BLaER1 treated with 17β-estradiol and CSF1 and Interleukin-3, amounts not matched to agents 10 nM and 100 nM (cell line): ENCODE measurements around the gene INIP.
"Not testable (repeated sequence)": the region's sequence is repeated elsewhere in the genome, so short reads cannot be mapped to it uniquely, and the experiment has no call there.

ENCODE experiments used
- H3K27ac ChIP-seq, 11 experiments: shearing (Covaris generic); formaldehyde crosslinking; 2 replicates each; pipeline ENCODE4 v1.8.1; 2022
- H3K27me3 ChIP-seq, 11 experiments: shearing (Covaris generic); formaldehyde crosslinking; 2 replicates each; pipeline ENCODE4 v1.8.1; 2022
- H3K36me3 ChIP-seq, 11 experiments: shearing (Covaris generic); formaldehyde crosslinking; 2 replicates each; pipeline ENCODE4 v1.8.1; 2022
- H3K4me1 ChIP-seq, 10 experiments: shearing (Covaris generic); formaldehyde crosslinking; 2 replicates each; pipeline ENCODE4 v1.8.1; 2022
- H3K4me2 ChIP-seq, 11 experiments: shearing (Covaris generic); formaldehyde crosslinking; 2 replicates each; pipeline ENCODE4 v1.8.1; 2022
- H3K4me3 ChIP-seq, 10 experiments: shearing (Covaris generic); formaldehyde crosslinking; 2 replicates each; pipeline ENCODE4 v1.8.1; 2022
- H3K9ac ChIP-seq, 11 experiments: shearing (Covaris generic); formaldehyde crosslinking; 2 replicates each; pipeline ENCODE4 v1.8.1; 2022
- H3K9me3 ChIP-seq, 11 experiments: shearing (Covaris generic); formaldehyde crosslinking; replicated peaks in 1 of 11; 2 replicates each; pipeline ENCODE4 v1.8.1; 2022
- H4K20me1 ChIP-seq, 11 experiments: shearing (Covaris generic); formaldehyde crosslinking; 2 replicates each; pipeline ENCODE4 v1.8.1; 2022
- Cebpa-rat ChIP-seq, 11 experiments: shearing (Covaris generic); IDR thresholded peaks; 2 replicates each; pipeline ENCODE4 v1.8.1; 2022

Gene INIP

GRCh38 chr9:112750016-112750763 lies 32.3 kb upstream of the INIP start, which contains the start of gene SNX30:
Gene SNX30, plus strand, starts transcription at chr9:112750760. Its CDS starts 242 bp downstream, at chr9:112751002.
- H3K4me1 ChIP-seq = peaks cover 53 to 71% (median 61%) of the 10 kb centered on the region in 10 experiments
- peak within 1 kb of the TSS; percentile 96 to 99 (median 98) for H3K4me3 ChIP-seq
- TF ChIP-seq Cebpa-rat (IDR thresholded peaks at IDR 0.05) = no peak
- no peaks in the 10 kb centered on the region for H3K36me3 ChIP-seq
- H3K9ac ChIP-seq = peak within 1 kb of the TSS; percentile 90 to 97 (median 93)
- peak within 1 kb of the TSS; percentile 79 to 95 (median 88) for H3K27ac ChIP-seq
- peaks cover 0 to 42% (median 28%) of the 10 kb centered on the region in 11 experiments; a peak in 14 of 22 replicates for H4K20me1 ChIP-seq
- H3K4me2 ChIP-seq = peak within 1 kb of the TSS; percentile 90 to 98 (median 96)
- H3K9me3 ChIP-seq = no peaks in the 10 kb centered on the region
- H3K27me3 ChIP-seq = no peaks in the 10 kb centered on the region

- Histone ChIP-seq H3K27ac (no peak overlapping the region), H3K4me2 (peak overlapping the region in 3 of 11 experiments; percentile 63 to 93 (median 92); a peak in 4 of 22 replicates), H3K9ac (no peak overlapping the region), H3K27me3 (no peaks in the 10 kb centered on the region), H4K20me1 (peaks cover 0 to 11% (median 5%) of the 10 kb centered on the region in 11 experiments; a peak in 11 of 22 replicates), H3K4me1 (peaks cover 31 to 44% (median 37%) of the 10 kb centered on the region in 10 experiments), H3K36me3 (no peaks in the 10 kb centered on the region), H3K9me3 (peaks cover 0 to 6% (median 0%) of the 10 kb centered on the region in 11 experiments; a peak in 3 of 22 replicates), H3K4me3 (no peak overlapping the region)
- no peak for TF ChIP-seq Cebpa-rat (IDR thresholded peaks at IDR 0.05)
These were observed 29.2 kb upstream of the INIP start for GRCh38 chr9:112747094-112747493.

DNA sequence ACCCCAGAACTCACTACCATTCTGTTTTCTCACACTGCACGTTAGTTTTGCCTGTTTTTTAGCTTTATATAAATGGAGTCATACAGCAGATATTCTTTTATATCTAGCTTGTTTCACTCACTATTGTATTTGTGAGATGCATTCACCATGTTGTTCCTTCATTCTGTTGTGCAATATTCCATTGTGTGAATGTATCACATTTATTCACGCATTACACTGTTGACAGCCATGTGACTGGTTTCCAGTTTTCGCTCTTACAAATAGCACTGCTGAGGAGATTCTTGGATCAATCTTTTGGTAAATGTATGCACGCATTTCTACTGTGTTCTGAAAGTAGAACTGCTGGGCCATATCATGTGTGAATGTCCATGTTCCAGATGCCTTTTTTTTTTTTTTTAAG lies 26.3 kb upstream of the INIP start:
- H3K36me3 ChIP-seq = no peaks in the 10 kb centered on the region
- H3K4me2 ChIP-seq = no peak overlapping the region
- H3K4me3 ChIP-seq = no peak overlapping the region

GRCh38 chr9:112743216-112743836 lies 25.4 kb upstream of the INIP start:
- no peak for TF ChIP-seq Cebpa-rat (IDR thresholded peaks at IDR 0.05)
- Histone ChIP-seq H3K4me1 (peaks cover 13 to 25% (median 20%) of the 10 kb centered on the region in 10 experiments), H3K4me3 (no peak overlapping the region), H3K4me2 (peak overlapping the region in 7 of 11 experiments; percentile 0 to 46 (median 28); a peak in 9 of 22 replicates), H3K9me3 (peaks cover 0 to 34% (median 12%) of the 10 kb centered on the region in 11 experiments; a peak in 14 of 22 replicates), H3K27ac (no peak overlapping the region), H4K20me1 (no peaks in the 10 kb centered on the region), H3K9ac (no peak overlapping the region), H3K36me3 (no peaks in the 10 kb centered on the region), H3K27me3 (no peaks in the 10 kb centered on the region)

More for the DNA sequence above, 26.3 kb upstream of the INIP start:
- Histone ChIP-seq H3K9ac (no peak overlapping the region), H3K9me3 (peaks cover 0 to 34% (median 12%) of the 10 kb centered on the region in 11 experiments; a peak in 14 of 22 replicates), H3K27ac (no peak overlapping the region), H3K27me3 (no peaks in the 10 kb centered on the region), H4K20me1 (no peaks in the 10 kb centered on the region), H3K4me1 (peaks cover 14 to 31% (median 27%) of the 10 kb centered on the region in 10 experiments)
- TF ChIP-seq Cebpa-rat (IDR thresholded peaks at IDR 0.05) = no peak

- Histone ChIP-seq H3K4me1 (no peaks in the 10 kb centered on the region), H3K4me3 (no peak overlapping the region), H3K4me2 (no peak overlapping the region), H3K27me3 (no peaks in the 10 kb centered on the region), H3K9me3 (peaks cover 0 to 8% (median 4%) of the 10 kb centered on the region in 11 experiments; a peak in 12 of 22 replicates), H3K27ac (no peak overlapping the region), H3K36me3 (no peaks in the 10 kb centered on the region), H4K20me1 (no peaks in the 10 kb centered on the region), H3K9ac (no peak overlapping the region)
- TF ChIP-seq Cebpa-rat (IDR thresholded peaks at IDR 0.05) = no peak
These were observed 17.0 kb upstream of the INIP start for GRCh38 chr9:112734892-112735291.

GRCh38 chr9:112731971-112732370 lies 14.1 kb upstream of the INIP start:
- no peak overlapping the region for H3K4me3 ChIP-seq
- no peaks in the 10 kb centered on the region for H3K9me3 ChIP-seq
- H3K4me2 ChIP-seq = no peak overlapping the region
- no peaks in the 10 kb centered on the region for H3K36me3 ChIP-seq
- H3K27me3 ChIP-seq = no peaks in the 10 kb centered on the region
- no peak overlapping the region for H3K9ac ChIP-seq
- H4K20me1 ChIP-seq = no peaks in the 10 kb centered on the region
- TF ChIP-seq Cebpa-rat (IDR thresholded peaks at IDR 0.05) = no peak
- no peak overlapping the region for H3K27ac ChIP-seq
- peaks cover 0 to 9% (median 2%) of the 10 kb centered on the region in 10 experiments; a peak in 9 of 20 replicates for H3K4me1 ChIP-seq

DNA sequence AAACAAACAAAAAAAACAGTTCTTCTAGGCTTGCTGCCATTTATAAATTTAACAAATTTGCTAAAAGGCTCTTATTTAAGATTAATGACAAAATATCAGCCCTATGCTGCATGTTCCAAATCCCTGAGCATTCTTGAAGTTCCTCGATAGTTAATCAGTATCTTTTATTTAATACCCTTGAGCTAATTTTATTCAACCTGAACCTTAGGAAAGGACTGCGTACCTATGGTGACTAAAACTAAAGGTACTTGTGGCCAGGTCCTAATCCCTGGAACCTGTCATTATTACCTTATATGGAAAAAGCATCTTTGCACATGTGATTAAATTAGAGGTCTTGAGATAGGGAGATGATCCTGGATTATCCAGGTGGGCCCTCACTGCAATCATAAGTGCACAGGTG lies 10.5 kb upstream of the INIP start:
- TF ChIP-seq Cebpa-rat (IDR thresholded peaks at IDR 0.05) = no peak
- no peak overlapping the region for H3K4me3 ChIP-seq
- H4K20me1 ChIP-seq = no peaks in the 10 kb centered on the region
- H3K36me3 ChIP-seq = no peaks in the 10 kb centered on the region
- no peak overlapping the region for H3K4me2 ChIP-seq
- no peaks in the 10 kb centered on the region for H3K27me3 ChIP-seq
- no peaks in the 10 kb centered on the region for H3K9me3 ChIP-seq
- H3K9ac ChIP-seq = no peak overlapping the region
- H3K4me1 ChIP-seq = peaks cover 0 to 24% (median 8%) of the 10 kb centered on the region in 10 experiments; a peak in 10 of 20 replicates
- no peak overlapping the region for H3K27ac ChIP-seq

- H3K9me3 ChIP-seq = no peaks in the 10 kb centered on the region
- no peaks in the 10 kb centered on the region for H3K27me3 ChIP-seq
- H3K4me2 ChIP-seq = peak overlapping the region in 5 of 11 experiments; percentile 26 to 73 (median 55); a peak in 7 of 22 replicates
- peaks cover 0 to 24% (median 8%) of the 10 kb centered on the region in 10 experiments; a peak in 10 of 20 replicates for H3K4me1 ChIP-seq
- H3K27ac ChIP-seq = peak overlapping the region in 2 of 11 experiments; percentile 50 to 67; a peak in 2 of 22 replicates
- H4K20me1 ChIP-seq = no peaks in the 10 kb centered on the region
- H3K4me3 ChIP-seq = no peak overlapping the region
- no peak overlapping the region for H3K9ac ChIP-seq
- TF ChIP-seq Cebpa-rat (IDR thresholded peaks at IDR 0.05) = no peak
- no peaks in the 10 kb centered on the region for H3K36me3 ChIP-seq
These were observed 8.5 kb upstream of the INIP start for GRCh38 chr9:112726428-112726827.

GRCh38 chr9:112725961-112726360 lies 8.0 kb upstream of the INIP start:
- Histone ChIP-seq H3K9ac (no peak overlapping the region), H3K36me3 (no peaks in the 10 kb centered on the region), H3K9me3 (no peaks in the 10 kb centered on the region), H3K27ac (no peak overlapping the region), H3K4me2 (peak overlapping the region in 4 of 11 experiments; percentile 11 to 55 (median 54); a peak in 6 of 22 replicates), H3K4me3 (no peak overlapping the region), H3K4me1 (peaks cover 0 to 24% (median 8%) of the 10 kb centered on the region in 10 experiments; a peak in 10 of 20 replicates), H3K27me3 (no peaks in the 10 kb centered on the region), H4K20me1 (no peaks in the 10 kb centered on the region)
- TF ChIP-seq Cebpa-rat (IDR thresholded peaks at IDR 0.05) = no peak

GRCh38 chr9:112722749-112723148 lies 4.8 kb upstream of the INIP start:
- not testable (repeated sequence) for H3K27me3 ChIP-seq, H3K36me3 ChIP-seq, H3K4me3 ChIP-seq, H3K9ac ChIP-seq, H3K9me3 ChIP-seq, H3K27ac ChIP-seq, H3K4me2 ChIP-seq, H4K20me1 ChIP-seq
- H3K4me1 ChIP-seq = peaks cover 0 to 23% (median 11%) of the 10 kb centered on the region in 10 experiments; a peak in 11 of 20 replicates
